ENCODE measurements around the gene RAB28.

RAB28 gene

DNA sequence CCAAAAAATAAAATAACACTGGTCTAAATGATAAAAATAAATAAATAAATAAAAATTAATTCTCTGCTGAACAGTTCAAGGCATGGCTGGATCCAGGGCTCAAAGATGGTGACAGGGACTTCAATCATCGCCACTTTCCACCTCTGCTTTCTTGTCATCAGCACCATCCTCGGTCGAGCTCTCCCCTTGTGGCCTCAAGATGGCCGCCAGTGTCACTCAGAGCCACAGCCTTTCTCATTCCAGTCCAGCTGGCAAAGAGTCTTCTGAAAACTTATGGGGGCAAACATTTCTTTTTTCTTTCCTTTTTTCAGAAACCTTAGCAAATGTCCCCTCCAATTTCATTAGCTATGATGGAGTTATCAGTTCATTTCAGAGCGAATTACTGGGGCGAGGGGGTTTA lies 119.5 kb downstream of the RAB28 start:
- no peak overlapping the region for H3K4me3 ChIP-seq (replicated peaks in 1 of 2; ENCODE audit: low read depth in 2 of 2, low read length in 2 of 2)
- TF ChIP-seq, protein P1, sequence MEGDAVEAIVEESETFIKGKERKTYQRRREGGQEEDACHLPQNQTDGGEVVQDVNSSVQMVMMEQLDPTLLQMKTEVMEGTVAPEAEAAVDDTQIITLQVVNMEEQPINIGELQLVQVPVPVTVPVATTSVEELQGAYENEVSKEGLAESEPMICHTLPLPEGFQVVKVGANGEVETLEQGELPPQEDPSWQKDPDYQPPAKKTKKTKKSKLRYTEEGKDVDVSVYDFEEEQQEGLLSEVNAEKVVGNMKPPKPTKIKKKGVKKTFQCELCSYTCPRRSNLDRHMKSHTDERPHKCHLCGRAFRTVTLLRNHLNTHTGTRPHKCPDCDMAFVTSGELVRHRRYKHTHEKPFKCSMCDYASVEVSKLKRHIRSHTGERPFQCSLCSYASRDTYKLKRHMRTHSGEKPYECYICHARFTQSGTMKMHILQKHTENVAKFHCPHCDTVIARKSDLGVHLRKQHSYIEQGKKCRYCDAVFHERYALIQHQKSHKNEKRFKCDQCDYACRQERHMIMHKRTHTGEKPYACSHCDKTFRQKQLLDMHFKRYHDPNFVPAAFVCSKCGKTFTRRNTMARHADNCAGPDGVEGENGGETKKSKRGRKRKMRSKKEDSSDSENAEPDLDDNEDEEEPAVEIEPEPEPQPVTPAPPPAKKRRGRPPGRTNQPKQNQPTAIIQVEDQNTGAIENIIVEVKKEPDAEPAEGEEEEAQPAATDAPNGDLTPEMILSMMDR (IDR thresholded peaks at IDR 0.05; ENCODE audit: low read depth, low read length): no peak
- DNase-seq (ENCODE audit: low read depth in 2 of 2): no peak

DNA sequence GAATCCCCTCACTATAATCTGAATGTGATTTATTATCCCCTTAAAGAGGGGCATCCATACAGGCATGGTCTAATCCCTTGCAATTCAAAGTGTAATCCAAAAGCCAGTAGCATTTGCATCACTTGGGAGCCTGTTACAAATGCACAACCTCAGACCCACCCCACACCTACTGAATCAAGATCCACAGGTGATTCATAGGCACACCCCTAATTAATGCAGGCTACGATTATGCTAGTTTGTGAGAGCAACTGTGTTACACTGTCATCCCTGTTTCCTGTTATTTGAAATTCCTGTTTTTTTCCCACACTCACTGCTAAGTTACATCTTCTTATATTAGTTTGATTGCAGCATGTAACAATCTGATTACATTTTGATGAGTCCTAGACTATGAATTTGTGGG lies 120.0 kb downstream of the RAB28 start:
- H3K4me3 ChIP-seq (replicated peaks in 1 of 2; ENCODE audit: low read depth in 2 of 2, low read length in 2 of 2): no peak overlapping the region
- DNase-seq (ENCODE audit: low read depth in 2 of 2): no peak
- TF ChIP-seq, protein P1 (IDR thresholded peaks at IDR 0.05; ENCODE audit: low read depth, low read length): no peak

DNA sequence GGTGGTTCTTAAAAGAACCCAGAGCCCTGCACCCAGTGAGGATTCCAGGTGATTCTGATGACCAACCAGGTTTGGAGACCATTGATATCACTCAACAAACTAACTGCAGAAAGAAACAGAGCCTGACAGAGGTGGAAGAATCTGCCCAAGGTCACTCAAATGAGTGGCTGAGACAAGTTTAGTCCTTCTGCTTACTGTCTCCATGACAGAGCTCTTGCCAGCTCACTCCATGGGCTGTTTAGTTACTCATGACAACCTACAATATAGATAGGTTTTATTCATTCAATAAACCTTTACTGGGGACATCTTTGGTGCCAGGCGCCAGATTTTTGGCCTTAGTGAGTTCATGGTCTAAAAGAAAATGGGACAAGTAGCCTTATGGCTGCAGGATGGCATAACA lies 124.3 kb downstream of the RAB28 start:
- TF ChIP-seq, protein P1 (IDR thresholded peaks at IDR 0.05; ENCODE audit: low read depth, low read length): no peak
- DNase-seq (ENCODE audit: low read depth in 2 of 2): no peak

DNA sequence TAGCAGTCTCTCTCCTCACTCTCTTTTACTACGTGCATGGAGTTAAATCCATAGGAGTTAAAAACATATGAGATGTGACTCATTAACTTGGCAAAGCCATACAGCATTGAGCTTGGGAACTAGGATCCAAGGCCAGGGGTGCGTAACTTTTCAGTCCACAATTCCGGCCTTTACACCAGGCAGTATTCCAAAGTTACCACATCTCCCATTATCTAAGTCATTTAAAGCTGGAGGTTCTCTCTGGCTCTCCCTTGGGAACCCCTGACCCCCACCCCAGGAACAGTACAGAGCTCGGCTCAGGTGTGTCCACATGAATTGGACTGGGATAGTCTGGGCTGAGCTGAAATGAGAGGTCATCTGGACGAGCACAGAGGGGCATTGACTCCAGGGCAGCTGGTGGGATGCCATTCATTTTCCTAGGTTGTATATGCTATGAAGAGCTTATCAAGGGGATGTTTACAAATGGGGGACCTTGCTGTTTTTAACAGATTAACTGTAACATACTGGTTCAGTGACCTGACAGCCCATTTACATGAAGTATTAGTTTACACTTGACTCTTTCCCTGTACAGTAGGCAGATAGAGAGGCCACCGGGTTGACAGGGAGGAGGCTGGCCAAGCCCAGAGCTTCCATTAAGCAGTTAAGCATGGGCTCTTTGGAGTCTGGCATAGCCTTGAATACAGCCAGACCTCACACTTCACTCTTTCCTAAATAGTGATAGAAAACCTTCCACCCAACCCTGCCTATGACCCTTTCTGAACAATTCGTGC lies 128.8 kb downstream of the RAB28 start:
- no peak overlapping the region for H3K4me3 ChIP-seq (replicated peaks in 1 of 2; ENCODE audit: low read depth in 2 of 2, low read length in 2 of 2)
- TF ChIP-seq, protein P1 (IDR thresholded peaks at IDR 0.05; ENCODE audit: low read depth, low read length): no peak
- DNase-seq (ENCODE audit: low read depth in 2 of 2): peak; percentile 50 to 84

More for the DNA sequence above, 124.3 kb downstream of the RAB28 start:
- H3K4me3 ChIP-seq (replicated peaks in 1 of 2; ENCODE audit: low read depth in 2 of 2, low read length in 2 of 2): no peak overlapping the region

DNA sequence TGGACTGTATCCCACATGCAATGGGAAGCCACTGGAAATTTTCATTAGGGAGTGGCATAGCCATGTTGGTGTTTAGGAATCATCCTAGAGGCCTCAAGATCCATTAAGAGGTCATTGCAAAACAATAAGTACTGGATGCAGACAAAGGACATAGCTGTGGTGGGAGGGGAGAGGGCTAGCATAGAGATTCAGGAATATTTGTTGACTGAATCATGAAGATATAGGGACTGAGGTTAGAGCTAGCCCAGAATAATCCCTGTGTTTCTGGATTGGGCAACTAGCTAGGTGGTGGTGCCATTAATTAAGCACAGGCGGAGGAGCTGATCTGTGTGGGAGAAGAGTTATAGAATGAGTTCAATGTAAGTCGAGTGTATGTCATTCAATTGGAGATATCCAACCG lies 135.0 kb downstream of the RAB28 start:
- DNase-seq (ENCODE audit: low read depth in 2 of 2): peak; percentile 59 to 71
- TF ChIP-seq, protein P1 (IDR thresholded peaks at IDR 0.05; ENCODE audit: low read depth, low read length): no peak
- no peak overlapping the region for H3K4me3 ChIP-seq (replicated peaks in 1 of 2; ENCODE audit: low read depth in 2 of 2, low read length in 2 of 2)

DNA sequence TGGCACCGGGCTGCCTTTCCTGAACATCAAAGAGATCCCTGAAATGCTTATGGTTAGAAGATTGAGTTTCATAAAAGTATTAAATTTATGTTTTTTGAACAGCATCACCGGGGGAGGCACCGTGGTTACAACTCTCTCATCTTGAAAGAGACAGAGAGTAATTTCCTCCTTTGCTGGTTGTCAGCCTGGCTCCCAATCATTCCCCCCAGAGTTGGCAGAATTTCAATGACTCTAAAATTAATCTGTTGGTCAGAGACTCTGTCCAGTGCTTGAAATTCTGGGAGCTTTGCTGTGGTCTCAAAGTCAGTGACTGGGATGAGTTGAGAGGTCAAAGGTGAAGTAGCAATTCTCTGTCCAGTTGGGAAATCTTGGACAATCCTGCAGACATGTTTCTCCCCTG lies 135.9 kb downstream of the RAB28 start:
- TF ChIP-seq, protein P1 (IDR thresholded peaks at IDR 0.05; ENCODE audit: low read depth, low read length): no peak
- no peak for DNase-seq (ENCODE audit: low read depth in 2 of 2)
- no peak overlapping the region for H3K4me3 ChIP-seq (replicated peaks in 1 of 2; ENCODE audit: low read depth in 2 of 2, low read length in 2 of 2)

Measured in cardiac fibroblast (primary cell).